ENCODE measurements around the gene TYROBP. TPM values are rescaled to one million over a fixed set of nuclear protein-coding genes. Genes with fewer than 3 reads are reported as not detected.
A peak's percentile ranks its signal among the peaks of the same experiment; 100 is the strongest.

TYROBP gene
- total and polyA plus RNA-seq, 7 donors = 71.5 to 211 (median 125) TPM

DNA sequence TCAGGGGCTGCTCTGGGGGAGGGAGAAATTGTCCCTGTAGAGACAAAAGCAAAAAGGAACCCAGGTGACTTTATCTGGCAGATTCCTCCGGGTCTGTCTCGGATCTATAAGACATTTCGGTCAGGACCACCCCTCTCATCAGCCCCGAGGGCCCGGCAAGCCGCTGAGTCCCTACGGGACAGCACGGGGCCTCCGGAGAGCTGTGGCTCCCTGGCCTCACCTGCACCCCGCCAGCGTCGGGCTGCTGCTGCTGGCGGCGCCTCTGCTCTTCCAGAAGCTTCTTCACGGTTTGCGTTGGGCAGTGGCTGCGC is 9.6 kb downstream of the TYROBP start:
- DNase-seq = no peak
- intact Hi-C loops (cut with DNase I) = loop anchor here (5.0 kb wide), 2 partner anchors 121 to 251 kb away; partner anchors contain the start of genes ARHGAP33 and COX6B1
- peak overlapping the region; percentile 82 to 95 (median 90) for H3K27ac ChIP-seq
- H3K9me3 ChIP-seq = no peaks in the 10 kb centered on the region
- TF ChIP-seq POLR2AphosphoS5 (IDR thresholded peaks at IDR 0.05) (no peak), EP300 (IDR thresholded peaks at IDR 0.05) (no peak), POLR2A (IDR thresholded peaks at IDR 0.05) (no peak), CTCF (IDR thresholded peaks at IDR 0.05) (no peak)
- H3K4me1 ChIP-seq = peaks cover 0 to 31% (median 24%) of the 10 kb centered on the region in 4 donors
- H3K27me3 ChIP-seq = no peaks in the 10 kb centered on the region
- peaks cover 0 to 44% (median 21%) of the 10 kb centered on the region in 4 donors for H3K36me3 ChIP-seq
- 6 to 7% methylated on average over 17 of the region's 17 CpGs for WGBS, 2 donors
- peak overlapping the region; percentile 54 to 74 (median 62) for H3K4me3 ChIP-seq

- TF ChIP-seq CTCF (IDR thresholded peaks at IDR 0.05) = no peak
- TF ChIP-seq POLR2AphosphoS5 (IDR thresholded peaks at IDR 0.05) = no peak
- no peak for TF ChIP-seq POLR2A (IDR thresholded peaks at IDR 0.05)
- TF ChIP-seq EP300 (IDR thresholded peaks at IDR 0.05) = no peak
- DNase-seq = no peak
- Histone ChIP-seq H3K4me3 (peak overlapping the region; percentile 54 to 74 (median 62)), H3K36me3 (peaks cover 0 to 50% (median 22%) of the 10 kb centered on the region in 4 donors), H3K27ac (peak overlapping the region; percentile 82 to 95 (median 90)), H3K27me3 (no peaks in the 10 kb centered on the region), H3K4me1 (peaks cover 0 to 26% (median 22%) of the 10 kb centered on the region in 4 donors), H3K9me3 (no peaks in the 10 kb centered on the region)
- intact Hi-C loops (cut with DNase I) = loop anchor here (5.0 kb wide), 2 partner anchors 121 to 251 kb away; partner anchors contain the start of genes ARHGAP33 and COX6B1
- WGBS, 2 donors = 89 to 90% methylated on average over 13 of the region's 13 CpGs
Measured at GRCh38 chr19:35897706-35898451, 10.2 kb downstream of the TYROBP start.

- intact Hi-C loops (cut with DNase I) = loop anchor here (5.0 kb wide), 2 partner anchors 119 to 249 kb away; partner anchors contain the start of genes ARHGAP33 and COX6B1
- 94 to 95% methylated on average over 13 of the region's 13 CpGs for WGBS, 2 donors
- H3K9me3 ChIP-seq = no peaks in the 10 kb centered on the region
- DNase-seq = no peak
- peaks cover 0 to 26% (median 22%) of the 10 kb centered on the region in 4 donors for H3K4me1 ChIP-seq
- H3K4me3 ChIP-seq = no peak overlapping the region
- no peak for TF ChIP-seq POLR2A (IDR thresholded peaks at IDR 0.05)
- TF ChIP-seq EP300 (IDR thresholded peaks at IDR 0.05) = no peak
- TF ChIP-seq POLR2AphosphoS5 (IDR thresholded peaks at IDR 0.05) = no peak
- no peak for TF ChIP-seq CTCF (IDR thresholded peaks at IDR 0.05)
- peaks cover 0 to 59% (median 26%) of the 10 kb centered on the region in 4 donors for H3K36me3 ChIP-seq
- no peak overlapping the region for H3K27ac ChIP-seq
- H3K27me3 ChIP-seq = no peaks in the 10 kb centered on the region
Measured at GRCh38 chr19:35896643-35897040, 11.5 kb downstream of the TYROBP start.

GRCh38 chr19:35895911-35896642 is 12.0 kb downstream of the TYROBP start:
- Histone ChIP-seq H3K27ac (no peak overlapping the region), H3K36me3 (peaks cover 0 to 60% (median 28%) of the 10 kb centered on the region in 4 donors), H3K9me3 (no peaks in the 10 kb centered on the region), H3K27me3 (no peaks in the 10 kb centered on the region), H3K4me1 (peaks cover 0 to 21% (median 18%) of the 10 kb centered on the region in 4 donors), H3K4me3 (no peak overlapping the region)
- DNase-seq = no peak
- TF ChIP-seq CTCF (IDR thresholded peaks at IDR 0.05) = no peak
- TF ChIP-seq EP300 (IDR thresholded peaks at IDR 0.05) = no peak
- no peak for TF ChIP-seq POLR2A (IDR thresholded peaks at IDR 0.05)
- TF ChIP-seq POLR2AphosphoS5 (IDR thresholded peaks at IDR 0.05) = no peak
- WGBS, 2 donors = 93 to 94% methylated on average over 21 of the region's 21 CpGs
- intact Hi-C loops (cut with DNase I) = loop anchor here (5.0 kb wide), 2 partner anchors 119 to 249 kb away; partner anchors contain the start of genes ARHGAP33 and COX6B1
